GM23338 (cell line): ENCODE results near the gene FYCO1. TPM values are rescaled to one million over a fixed set of nuclear protein-coding genes. Genes with fewer than 3 reads are reported as not detected.

Experiments used
- ATAC-seq: fragments of 200-7000 bp; cut with Tn5 transposase; 3 replicates; pipeline ENCODE4 v1.9.1; 2020
- DNase-seq: peaks from one replicate; pipeline ENCODE4 v3.0.0-alpha.2; 2015; ENCODE audit warnings: low spot score
- H2AFZ ChIP-seq: fragments of 200-600 bp; sonication (generic); 2 replicates; pipeline ENCODE4 v1.8.0; 2016; ENCODE audit warnings: antibody characterized with exemption, mild to moderate bottlenecking, moderate library complexity
- H3F3A ChIP-seq: fragments of 200-600 bp; sonication (generic); replicated peaks from 2 replicates; pipeline ENCODE4 v1.8.0; 2017; ENCODE audit warnings: antibody characterized with exemption, mixed run types, low read depth
- H3K27ac ChIP-seq: fragments of 200-600 bp; sonication (generic); 2 replicates; pipeline ENCODE4 v1.6.1; 2016; ENCODE audit warnings: low read depth
- H3K27me3 ChIP-seq: fragments of 200-600 bp; sonication (generic); 2 replicates; pipeline ENCODE4 v1.8.0; 2016; ENCODE audit warnings: mild to moderate bottlenecking, mixed run types, moderate library complexity; ENCODE audit not compliant: insufficient read depth
- H3K36me3 ChIP-seq: fragments of 200-600 bp; sonication (generic); 2 replicates; pipeline ENCODE4 v1.8.0; 2016; ENCODE audit warnings: mild to moderate bottlenecking; ENCODE audit not compliant: insufficient read depth
- H3K4me1 ChIP-seq: fragments of 200-600 bp; sonication (generic); 2 replicates; pipeline ENCODE4 v1.8.0; 2016; ENCODE audit warnings: mild to moderate bottlenecking, moderate library complexity; ENCODE audit not compliant: insufficient read depth
- H3K4me2 ChIP-seq: fragments of 200-600 bp; sonication (generic); 2 replicates; pipeline ENCODE4 v1.7.1; 2017; ENCODE audit warnings: mixed run types
- H3K4me3 ChIP-seq: fragments of 200-600 bp; sonication (generic); 2 replicates; pipeline ENCODE4 v1.6.1; 2016; ENCODE audit warnings: mixed run types
- H3K79me2 ChIP-seq: fragments of 200-600 bp; sonication (generic); replicated peaks from 2 replicates; pipeline ENCODE4 v1.8.0; 2017; ENCODE audit warnings: mild to moderate bottlenecking; ENCODE audit not compliant: insufficient read depth
- H3K9me2 ChIP-seq: fragments of 200-600 bp; sonication (generic); 2 replicates; pipeline ENCODE4 v1.8.0; 2017; ENCODE audit not compliant: insufficient read depth
- H4K20me1 ChIP-seq: fragments of 200-600 bp; sonication (generic); replicated peaks from 2 replicates; pipeline ENCODE4 v1.8.0; 2017; ENCODE audit warnings: mild to moderate bottlenecking; ENCODE audit not compliant: insufficient read depth
- H3K27ac Mint-ChIP-seq: 2 replicates; pipeline ENCODE4 v1.8.0; 2020; ENCODE audit warnings: inconsistent platforms, mild to moderate bottlenecking, moderate library complexity, mixed read lengths
- H3K27me3 Mint-ChIP-seq: 3 replicates; pipeline ENCODE4 v1.8.0; 2022; ENCODE audit warnings: low read depth, mild to moderate bottlenecking, moderate library complexity, mixed read lengths, inconsistent platforms; ENCODE audit not compliant: insufficient read depth, poor library complexity
- H3K36me3 Mint-ChIP-seq: 3 replicates; pipeline ENCODE4 v1.8.0; 2021; ENCODE audit warnings: low read depth, mild to moderate bottlenecking, inconsistent platforms, moderate library complexity, mixed read lengths
- H3K4me1 Mint-ChIP-seq: 3 replicates; pipeline ENCODE4 v1.8.0; 2020; ENCODE audit warnings: mild to moderate bottlenecking, inconsistent platforms, mixed read lengths
- H3K4me3 Mint-ChIP-seq: 3 replicates; pipeline ENCODE4 v1.8.0; 2021; ENCODE audit warnings: moderate library complexity, mild to moderate bottlenecking, inconsistent platforms, mixed read lengths
- H3K9me3 Mint-ChIP-seq: 3 replicates; pipeline ENCODE4 v1.8.0; 2020; ENCODE audit warnings: moderate library complexity, mild to moderate bottlenecking, inconsistent platforms, mixed read lengths
- EZH2 ChIP-seq: fragments of 200-600 bp; sonication (generic); IDR thresholded peaks from one replicate; pipeline ENCODE4 v1.8.0; 2017; ENCODE audit warnings: antibody characterized with exemption, mild to moderate bottlenecking, low read depth; ENCODE audit not compliant: unreplicated experiment
- EZH2phosphoT487 ChIP-seq: fragments of 200-600 bp; sonication (generic); IDR thresholded peaks from one replicate; pipeline ENCODE4 v1.8.1; 2018; ENCODE audit warnings: antibody characterized with exemption; ENCODE audit not compliant: unreplicated experiment
- JUNB ChIP-seq: IDR thresholded peaks from one replicate; pipeline ENCODE4 v1.6.1; 2016; ENCODE audit warnings: antibody characterized with exemption; ENCODE audit not compliant: unreplicated experiment
- NANOG ChIP-seq: IDR thresholded peaks from 2 replicates; pipeline ENCODE4 v1.6.1; 2016; ENCODE audit warnings: antibody characterized with exemption, borderline replicate concordance
- STAT1 ChIP-seq: IDR thresholded peaks from one replicate; pipeline ENCODE4 v1.6.1; 2016; ENCODE audit warnings: antibody characterized with exemption; ENCODE audit not compliant: unreplicated experiment
- ZNF331 ChIP-seq: fragments of 250-450 bp; sonication (Bioruptor Pico); IDR thresholded peaks from 2 replicates; pipeline ENCODE4 v1.5.0; 2020; ENCODE audit warnings: low read depth, mild to moderate bottlenecking, moderate library complexity
- polyA plus RNA-seq: library from polyadenylated mRNA; unstranded; fragments of >200 nt; fragmentation: Nextera tagmentation; extraction: Ambion mirVana; gene quantifications from 2 replicates; pipeline ENCODE4 v1.2.1, GENCODE V29; 2016
- total RNA-seq: library from RNA; depleted of rRNA; stranded (reverse); fragments of >200 nt; shearing (Covaris generic); gene quantifications from 2 replicates; pipeline ENCODE4 v1.2.3, GENCODE V29; 2014
- TF ChIP-seq, protein P1 (sequence below), 2 experiments: fragments of 200-600 bp in 1 of 2; sonication (generic) in 1 of 2; conservative IDR thresholded peaks; 2 replicates each; pipeline versions ENCODE4 v1.5.1 to v1.6.1; 2016 to 2017; ENCODE audit warnings: antibody characterized with exemption in 2 of 2, low read depth in 2 of 2, mild to moderate bottlenecking in 2 of 2, moderate library complexity in 1 of 2
- TF ChIP-seq, protein P2 (sequence below): IDR thresholded peaks from one replicate; pipeline ENCODE4 v1.6.1; 2018; ENCODE audit warnings: antibody characterized with exemption; ENCODE audit not compliant: unreplicated experiment

FYCO1 gene
- total and polyA plus RNA-seq, 2 experiments from 2014 or later = 4.5 to 17.2 TPM

DNA sequence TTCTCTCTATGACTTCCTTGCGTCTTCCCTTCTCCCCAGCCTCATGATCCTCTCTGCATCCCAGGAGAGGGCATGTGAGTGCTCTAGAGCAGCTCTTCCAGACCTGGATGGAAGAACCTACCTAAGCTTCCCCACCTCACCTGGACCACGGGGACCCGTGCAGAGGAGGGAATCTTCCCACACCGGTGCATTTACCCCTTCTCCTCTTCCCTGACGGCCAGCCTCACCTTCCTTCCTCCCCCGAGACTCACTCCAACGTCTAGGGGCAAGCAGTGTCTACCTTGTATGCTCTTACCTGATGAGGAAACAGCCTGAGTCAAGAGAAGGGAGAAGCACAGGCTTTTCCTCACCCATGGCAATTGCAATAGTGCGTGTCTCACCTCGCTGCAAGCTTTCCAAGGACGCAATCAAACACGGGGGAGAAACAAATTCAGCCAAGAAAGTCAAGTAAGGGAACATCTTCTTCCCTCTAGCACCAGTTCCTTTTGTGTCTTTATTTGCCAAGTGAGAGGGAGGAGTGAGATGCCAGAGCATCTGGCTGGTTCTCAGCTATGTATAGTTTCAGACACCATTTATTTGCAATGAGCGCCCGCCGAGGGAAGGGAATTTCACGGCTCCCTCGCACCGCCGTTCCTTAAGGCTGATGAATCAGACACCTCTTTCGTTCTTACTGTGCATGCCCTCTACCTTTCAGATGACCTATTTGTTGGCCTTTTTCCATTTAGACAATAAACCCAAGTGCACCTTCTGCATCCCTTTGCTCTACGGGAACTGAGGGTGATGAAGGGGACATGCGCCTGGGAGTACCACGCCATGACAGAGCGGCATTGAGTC, 111.0 kb downstream of the FYCO1 start:
- no peak overlapping the region for H3K4me3 Mint-ChIP-seq
- Histone ChIP-seq H3K27me3 (no peaks in the 10 kb centered on the region), H3K27ac (no peak overlapping the region), H3K36me3 (no peaks in the 10 kb centered on the region), H4K20me1 (no peaks in the 10 kb centered on the region), H2AFZ (no peak overlapping the region), H3K4me2 (no peak overlapping the region), H3K9me2 (no peaks in the 10 kb centered on the region), H3K4me3 (no peak overlapping the region), H3K79me2 (no peaks in the 10 kb centered on the region), H3K4me1 (no peaks in the 10 kb centered on the region; the same call in 1 of the 2 replicates), H3F3A (no peaks in the 10 kb centered on the region)
- H3K27ac Mint-ChIP-seq = no peak overlapping the region
- no peaks in the 10 kb centered on the region for H3K36me3 Mint-ChIP-seq
- no peaks in the 10 kb centered on the region for H3K9me3 Mint-ChIP-seq
- H3K4me1 Mint-ChIP-seq = peaks cover 10% of the 10 kb centered on the region; the same call in 2 of the 3 replicates
- peaks cover 4% of the 10 kb centered on the region for H3K27me3 Mint-ChIP-seq
- ATAC-seq (no peak), DNase-seq (no peak)
- TF ChIP-seq JUNB = no peak
- TF ChIP-seq ZNF331 = no peak
- TF ChIP-seq NANOG = no peak
- TF ChIP-seq, protein P1, sequence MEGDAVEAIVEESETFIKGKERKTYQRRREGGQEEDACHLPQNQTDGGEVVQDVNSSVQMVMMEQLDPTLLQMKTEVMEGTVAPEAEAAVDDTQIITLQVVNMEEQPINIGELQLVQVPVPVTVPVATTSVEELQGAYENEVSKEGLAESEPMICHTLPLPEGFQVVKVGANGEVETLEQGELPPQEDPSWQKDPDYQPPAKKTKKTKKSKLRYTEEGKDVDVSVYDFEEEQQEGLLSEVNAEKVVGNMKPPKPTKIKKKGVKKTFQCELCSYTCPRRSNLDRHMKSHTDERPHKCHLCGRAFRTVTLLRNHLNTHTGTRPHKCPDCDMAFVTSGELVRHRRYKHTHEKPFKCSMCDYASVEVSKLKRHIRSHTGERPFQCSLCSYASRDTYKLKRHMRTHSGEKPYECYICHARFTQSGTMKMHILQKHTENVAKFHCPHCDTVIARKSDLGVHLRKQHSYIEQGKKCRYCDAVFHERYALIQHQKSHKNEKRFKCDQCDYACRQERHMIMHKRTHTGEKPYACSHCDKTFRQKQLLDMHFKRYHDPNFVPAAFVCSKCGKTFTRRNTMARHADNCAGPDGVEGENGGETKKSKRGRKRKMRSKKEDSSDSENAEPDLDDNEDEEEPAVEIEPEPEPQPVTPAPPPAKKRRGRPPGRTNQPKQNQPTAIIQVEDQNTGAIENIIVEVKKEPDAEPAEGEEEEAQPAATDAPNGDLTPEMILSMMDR (conservative IDR thresholded peaks at IDR 0.05; ENCODE audit: low read depth in 2 of 2) = no peak
- TF ChIP-seq EZH2phosphoT487 = no peak

DNA sequence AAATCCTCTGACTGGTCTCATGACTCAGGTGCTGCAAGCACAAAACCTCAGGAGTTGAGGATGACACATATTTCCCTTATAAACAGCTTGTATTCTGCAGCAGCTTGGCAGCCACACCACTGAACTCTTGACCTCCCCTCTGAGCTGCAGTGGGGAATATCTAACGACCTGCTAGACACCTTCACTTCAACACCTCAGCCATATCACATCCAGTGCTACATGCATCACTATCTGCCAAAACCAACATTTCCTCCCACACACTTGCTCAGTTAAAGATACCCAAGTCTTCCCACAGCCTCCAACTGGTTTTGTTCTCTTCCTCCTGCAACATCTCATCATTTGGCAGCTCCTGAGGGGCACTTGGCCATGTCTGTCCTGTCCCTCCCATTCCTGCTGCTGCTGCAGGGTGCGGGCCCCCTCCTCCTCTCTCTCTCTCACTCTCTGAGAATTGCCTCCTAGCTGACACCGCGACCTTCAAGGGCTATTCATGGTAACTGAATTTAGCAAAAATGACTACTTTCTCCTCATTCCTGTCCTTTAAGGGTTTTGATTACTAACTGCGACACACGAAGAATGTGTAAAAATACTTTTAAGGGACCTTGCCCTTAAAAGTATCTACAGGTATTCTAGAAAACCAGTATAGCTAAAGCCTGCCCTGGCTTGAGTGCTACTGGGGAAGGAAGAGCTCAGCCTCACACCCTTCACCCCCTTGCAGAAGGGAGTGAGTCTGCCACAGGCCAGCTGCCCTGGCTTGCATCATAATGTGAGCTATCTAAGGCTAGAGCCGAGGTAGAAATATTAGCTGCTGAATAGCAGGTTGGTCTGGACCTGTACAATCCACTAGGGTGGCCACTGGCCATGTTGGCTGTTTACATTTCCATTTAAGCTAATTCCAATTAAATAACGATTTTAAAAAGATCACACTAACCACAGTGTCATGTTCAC, 114.3 kb downstream of the FYCO1 start:
- H3K9me2 ChIP-seq = no peaks in the 10 kb centered on the region
- no peaks in the 10 kb centered on the region for H3K36me3 ChIP-seq
- no peak overlapping the region for H3K4me2 ChIP-seq
- H3K4me1 Mint-ChIP-seq = peaks cover 7% of the 10 kb centered on the region; the same call in 2 of the 3 replicates
- H3K4me3 Mint-ChIP-seq = no peak overlapping the region
- no peak overlapping the region for H2AFZ ChIP-seq
- H3K36me3 Mint-ChIP-seq = no peaks in the 10 kb centered on the region
- no peaks in the 10 kb centered on the region for H3K9me3 Mint-ChIP-seq
- no peak overlapping the region for H3K27ac ChIP-seq
- ATAC-seq = no peak
- H3K27me3 Mint-ChIP-seq = peaks cover 4% of the 10 kb centered on the region
- no peaks in the 10 kb centered on the region for H3K79me2 ChIP-seq
- no peaks in the 10 kb centered on the region for H4K20me1 ChIP-seq
- H3F3A ChIP-seq = no peaks in the 10 kb centered on the region
- H3K4me3 ChIP-seq = no peak overlapping the region
- no peak for DNase-seq
- H3K27ac Mint-ChIP-seq = no peak overlapping the region
- H3K27me3 ChIP-seq = no peaks in the 10 kb centered on the region
- no peaks in the 10 kb centered on the region; the same call in 1 of the 2 replicates for H3K4me1 ChIP-seq
- TF ChIP-seq EZH2 = no peak
- TF ChIP-seq STAT1 = no peak
- no peak for TF ChIP-seq ZNF331
- TF ChIP-seq, protein P2, sequence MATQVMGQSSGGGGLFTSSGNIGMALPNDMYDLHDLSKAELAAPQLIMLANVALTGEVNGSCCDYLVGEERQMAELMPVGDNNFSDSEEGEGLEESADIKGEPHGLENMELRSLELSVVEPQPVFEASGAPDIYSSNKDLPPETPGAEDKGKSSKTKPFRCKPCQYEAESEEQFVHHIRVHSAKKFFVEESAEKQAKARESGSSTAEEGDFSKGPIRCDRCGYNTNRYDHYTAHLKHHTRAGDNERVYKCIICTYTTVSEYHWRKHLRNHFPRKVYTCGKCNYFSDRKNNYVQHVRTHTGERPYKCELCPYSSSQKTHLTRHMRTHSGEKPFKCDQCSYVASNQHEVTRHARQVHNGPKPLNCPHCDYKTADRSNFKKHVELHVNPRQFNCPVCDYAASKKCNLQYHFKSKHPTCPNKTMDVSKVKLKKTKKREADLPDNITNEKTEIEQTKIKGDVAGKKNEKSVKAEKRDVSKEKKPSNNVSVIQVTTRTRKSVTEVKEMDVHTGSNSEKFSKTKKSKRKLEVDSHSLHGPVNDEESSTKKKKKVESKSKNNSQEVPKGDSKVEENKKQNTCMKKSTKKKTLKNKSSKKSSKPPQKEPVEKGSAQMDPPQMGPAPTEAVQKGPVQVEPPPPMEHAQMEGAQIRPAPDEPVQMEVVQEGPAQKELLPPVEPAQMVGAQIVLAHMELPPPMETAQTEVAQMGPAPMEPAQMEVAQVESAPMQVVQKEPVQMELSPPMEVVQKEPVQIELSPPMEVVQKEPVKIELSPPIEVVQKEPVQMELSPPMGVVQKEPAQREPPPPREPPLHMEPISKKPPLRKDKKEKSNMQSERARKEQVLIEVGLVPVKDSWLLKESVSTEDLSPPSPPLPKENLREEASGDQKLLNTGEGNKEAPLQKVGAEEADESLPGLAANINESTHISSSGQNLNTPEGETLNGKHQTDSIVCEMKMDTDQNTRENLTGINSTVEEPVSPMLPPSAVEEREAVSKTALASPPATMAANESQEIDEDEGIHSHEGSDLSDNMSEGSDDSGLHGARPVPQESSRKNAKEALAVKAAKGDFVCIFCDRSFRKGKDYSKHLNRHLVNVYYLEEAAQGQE = no peak
